ENCODE results near the gene VPS13D. TPM values are rescaled to one million over a fixed set of nuclear protein-coding genes. Genes with fewer than 3 reads are reported as not detected.
"Not testable (repeated sequence)": the region's sequence is repeated elsewhere in the genome, so short reads cannot be mapped to it uniquely, and the experiment has no call there.

Gene VPS13D
- total RNA-seq, 4 donors from 2014 or later = 60.9 to 91.6 (median 71.6) TPM

- no peaks in the 10 kb centered on the region for H3K9me3 ChIP-seq
- in situ Hi-C loops (cut with MboI; ENCODE audit: low sequenced_read_pairs in 4 of 4) (loop anchor here in 2 of 4 donors (10.0 to 25.0 kb wide), 2 partner anchors 55 to 382 kb away; partner anchors contain the start of gene NPPA (in 1 of the 2)), intact Hi-C loops (cut with DNase I; ENCODE audit: low total_unique reads) (no loop called here)
- no peaks in the 10 kb centered on the region for H3K27me3 ChIP-seq
- TF ChIP-seq CTCF (IDR thresholded peaks at IDR 0.05 in 4 of 5, conservative IDR thresholded peaks at IDR 0.05 in 1 of 5) (no peak), POLR2A (IDR thresholded peaks at IDR 0.05) (no peak)
- no peak for ATAC-seq
- DNase-seq = no peak
- H3K4me3 ChIP-seq = no peak overlapping the region
- no peak overlapping the region for H3K27ac ChIP-seq
- H3K36me3 ChIP-seq = no peaks in the 10 kb centered on the region
- H3K4me1 ChIP-seq = no peaks in the 10 kb centered on the region
These were observed 10.0 kb upstream of the VPS13D start for GRCh38 chr1:12219800-12220199.

GRCh38 chr1:12220890-12221289 is 8.9 kb upstream of the VPS13D start:
- Histone ChIP-seq H3K27me3 (no peaks in the 10 kb centered on the region), H3K9me3 (no peaks in the 10 kb centered on the region), H3K36me3 (no peaks in the 10 kb centered on the region), H3K27ac (no peak overlapping the region), H3K4me3 (no peak overlapping the region), H3K4me1 (no peaks in the 10 kb centered on the region)
- no peak for ATAC-seq
- intact Hi-C loops (cut with DNase I; ENCODE audit: low total_unique reads) = no loop called here
- DNase-seq = no peak
- no peak for TF ChIP-seq CTCF (IDR thresholded peaks at IDR 0.05 in 4 of 5, conservative IDR thresholded peaks at IDR 0.05 in 1 of 5)
- in situ Hi-C loops (cut with MboI; ENCODE audit: low sequenced_read_pairs in 4 of 4) = loop anchor here in 1 of 4 donors (25.0 kb wide), 1 partner anchor 384 kb away; the partner anchor contains the start of gene NPPA

GRCh38 chr1:12222700-12223099 is 7.1 kb upstream of the VPS13D start:
- DNase-seq; intact Hi-C loops (cut with DNase I; ENCODE audit: low total_unique reads); H3K36me3 ChIP-seq; H3K4me3 ChIP-seq; ATAC-seq; H3K27ac ChIP-seq; H3K9me3 ChIP-seq; H3K4me1 ChIP-seq; H3K27me3 ChIP-seq: not testable (repeated sequence)
- in situ Hi-C loops (cut with MboI; ENCODE audit: low sequenced_read_pairs in 4 of 4) = loop anchor here in 1 of 4 donors (25.0 kb wide), 1 partner anchor 385 kb away; the partner anchor contains the start of gene NPPA

GRCh38 chr1:12224092-12224491 is 5.7 kb upstream of the VPS13D start:
- in situ Hi-C loops (cut with MboI; ENCODE audit: low sequenced_read_pairs in 4 of 4) = loop anchor here in 1 of 4 donors (25.0 kb wide), 1 partner anchor 387 kb away; the partner anchor contains the start of gene NPPA

GRCh38 chr1:12228979-12229378 is 851 bp upstream of the VPS13D start:
- Histone ChIP-seq H3K4me1 (peaks cover 25 to 28% of the 10 kb centered on the region in 2 donors), H3K36me3 (no peaks in the 10 kb centered on the region), H3K4me3 (no peak overlapping the region), H3K27me3 (no peaks in the 10 kb centered on the region), H3K9me3 (no peaks in the 10 kb centered on the region), H3K27ac (no peak overlapping the region)
- TF ChIP-seq CTCF (IDR thresholded peaks at IDR 0.05 in 4 of 5, conservative IDR thresholded peaks at IDR 0.05 in 1 of 5) (no peak), POLR2A (IDR thresholded peaks at IDR 0.05) (no peak)
- in situ Hi-C loops (cut with MboI; ENCODE audit: low sequenced_read_pairs in 4 of 4) = no loop called here
- DNase-seq = no peak
- intact Hi-C loops (cut with DNase I; ENCODE audit: low total_unique reads) = no loop called here
- no peak for ATAC-seq

More at GRCh38 chr1:12224092-12224491, 5.7 kb upstream of the VPS13D start:
- H3K27ac ChIP-seq; H3K27me3 ChIP-seq; H3K4me1 ChIP-seq; DNase-seq; H3K9me3 ChIP-seq; intact Hi-C loops (cut with DNase I; ENCODE audit: low total_unique reads); H3K4me3 ChIP-seq; H3K36me3 ChIP-seq; ATAC-seq: not testable (repeated sequence)

GRCh38 chr1:12229386-12229834 is 420 bp upstream of the VPS13D start:
- peaks cover 0 to 3% of the 10 kb centered on the region in 2 donors for H3K36me3 ChIP-seq
- H3K9me3 ChIP-seq = no peaks in the 10 kb centered on the region
- in situ Hi-C loops (cut with MboI; ENCODE audit: low sequenced_read_pairs in 4 of 4) = no loop called here
- ATAC-seq (peak in 1 of 2 donors; percentile 1), DNase-seq (no peak)
- H3K4me3 ChIP-seq = peak overlapping the region in 2 of 4 donors; percentile 82 to 96
- intact Hi-C loops (cut with DNase I; ENCODE audit: low total_unique reads) = no loop called here
- H3K4me1 ChIP-seq = peaks cover 25 to 28% of the 10 kb centered on the region in 2 donors
- peak overlapping the region; percentile 97 to 99 (median 98) for H3K27ac ChIP-seq
- TF ChIP-seq CTCF (IDR thresholded peaks at IDR 0.05 in 4 of 5, conservative IDR thresholded peaks at IDR 0.05 in 1 of 5) (no peak), POLR2A (IDR thresholded peaks at IDR 0.05) (no peak)
- H3K27me3 ChIP-seq = no peaks in the 10 kb centered on the region
